Epithelial cell of esophagus (primary cell): ENCODE data around the gene OR2A5.

Source experiments
- DNase-seq: peaks from one replicate; pipeline ENCODE4 v3.0.0; 2010; ENCODE audit warnings: low read depth
- H3K4me3 ChIP-seq: 2 replicates; pipeline ENCODE4 v1.5.1; 2011; ENCODE audit warnings: mild to moderate bottlenecking, low read length, control low read depth
- TF ChIP-seq, protein P1 (sequence below): IDR thresholded peaks from 2 replicates; pipeline ENCODE4 v1.5.1; 2011; ENCODE audit warnings: low read depth, mild to moderate bottlenecking, low read length, control low read depth, inconsistent platforms; ENCODE audit not compliant: insufficient read depth; ENCODE audit errors: missing control alignments

Gene OR2A5

DNA sequence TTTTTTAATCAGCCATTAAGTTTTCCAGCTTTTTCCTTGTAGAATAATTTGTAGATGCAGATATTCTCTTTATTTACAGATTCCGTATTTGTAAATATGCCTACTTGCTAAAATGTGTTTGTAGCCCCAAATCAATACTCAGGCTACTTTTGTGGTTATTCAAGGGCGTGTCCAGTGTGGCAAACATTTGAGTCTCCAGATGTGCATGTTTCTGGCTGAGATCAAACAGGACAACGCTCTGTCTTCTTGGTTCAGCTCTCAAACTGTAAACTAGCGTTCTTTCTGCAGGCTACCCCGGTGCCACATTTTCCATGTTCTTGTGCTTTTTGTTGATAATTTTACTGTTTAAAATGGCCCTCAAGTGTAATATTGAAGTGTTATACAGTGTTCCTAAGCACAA is 16.2 kb upstream of the OR2A5 start:
- no peak for DNase-seq
- H3K4me3 ChIP-seq = no peak overlapping the region
- TF ChIP-seq, protein P1, sequence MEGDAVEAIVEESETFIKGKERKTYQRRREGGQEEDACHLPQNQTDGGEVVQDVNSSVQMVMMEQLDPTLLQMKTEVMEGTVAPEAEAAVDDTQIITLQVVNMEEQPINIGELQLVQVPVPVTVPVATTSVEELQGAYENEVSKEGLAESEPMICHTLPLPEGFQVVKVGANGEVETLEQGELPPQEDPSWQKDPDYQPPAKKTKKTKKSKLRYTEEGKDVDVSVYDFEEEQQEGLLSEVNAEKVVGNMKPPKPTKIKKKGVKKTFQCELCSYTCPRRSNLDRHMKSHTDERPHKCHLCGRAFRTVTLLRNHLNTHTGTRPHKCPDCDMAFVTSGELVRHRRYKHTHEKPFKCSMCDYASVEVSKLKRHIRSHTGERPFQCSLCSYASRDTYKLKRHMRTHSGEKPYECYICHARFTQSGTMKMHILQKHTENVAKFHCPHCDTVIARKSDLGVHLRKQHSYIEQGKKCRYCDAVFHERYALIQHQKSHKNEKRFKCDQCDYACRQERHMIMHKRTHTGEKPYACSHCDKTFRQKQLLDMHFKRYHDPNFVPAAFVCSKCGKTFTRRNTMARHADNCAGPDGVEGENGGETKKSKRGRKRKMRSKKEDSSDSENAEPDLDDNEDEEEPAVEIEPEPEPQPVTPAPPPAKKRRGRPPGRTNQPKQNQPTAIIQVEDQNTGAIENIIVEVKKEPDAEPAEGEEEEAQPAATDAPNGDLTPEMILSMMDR = no peak

DNA sequence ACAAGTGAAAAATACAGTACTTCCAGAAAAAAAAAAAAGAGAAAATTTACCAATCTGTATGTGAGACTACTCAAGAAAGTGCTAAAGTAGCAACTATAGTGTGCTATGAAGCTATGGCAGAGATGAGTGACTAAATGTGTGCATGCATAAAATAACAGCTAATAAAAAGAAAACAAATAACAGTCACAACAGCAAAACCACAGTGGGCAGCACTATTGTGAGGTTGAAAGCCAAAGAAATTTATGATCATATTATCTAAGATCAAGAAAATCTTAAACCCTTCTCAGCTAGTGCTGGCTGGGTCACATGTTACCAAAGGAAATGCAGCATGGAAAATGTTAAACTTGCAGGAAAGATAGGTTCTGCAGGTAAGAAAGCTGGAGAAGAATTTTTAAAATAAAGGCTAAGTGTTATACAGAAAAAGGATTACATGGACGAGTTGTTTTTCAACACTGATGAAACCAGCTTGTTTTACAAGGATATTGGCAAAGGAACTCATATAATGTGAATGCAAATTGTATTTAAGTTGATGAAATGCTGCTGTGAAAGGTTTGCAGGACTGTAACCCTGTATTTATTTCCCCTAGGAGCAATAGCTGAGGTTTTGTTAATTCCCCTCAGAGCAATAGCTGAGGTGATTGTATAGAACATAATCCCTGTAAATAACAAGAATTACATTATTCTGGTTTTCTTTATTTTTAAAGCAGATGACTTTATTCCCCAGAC is 15.6 kb upstream of the OR2A5 start:
- DNase-seq = no peak
- TF ChIP-seq, protein P1 = no peak
- no peak overlapping the region for H3K4me3 ChIP-seq

DNA sequence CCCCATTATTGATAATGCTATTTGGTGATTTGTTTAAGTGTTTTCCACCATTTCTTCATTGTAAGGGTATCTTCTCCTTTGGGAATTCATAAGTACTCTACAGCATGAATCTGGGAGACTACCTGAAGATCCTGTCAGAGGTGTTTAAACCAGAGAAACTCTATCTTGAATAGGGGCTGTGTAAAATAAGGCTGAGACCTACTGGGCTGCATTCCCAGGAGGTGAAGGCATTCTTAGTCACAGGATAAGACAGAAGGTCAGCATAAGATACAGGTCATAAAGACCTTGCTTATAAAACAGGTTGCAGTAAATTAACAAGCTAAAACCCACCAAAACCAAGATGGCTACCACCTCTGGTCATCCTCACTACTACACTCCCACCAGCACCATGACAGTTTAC is 13.4 kb upstream of the OR2A5 start:
- TF ChIP-seq, protein P1 = no peak
- H3K4me3 ChIP-seq = no peak overlapping the region
- peak; percentile 7 for DNase-seq

DNA sequence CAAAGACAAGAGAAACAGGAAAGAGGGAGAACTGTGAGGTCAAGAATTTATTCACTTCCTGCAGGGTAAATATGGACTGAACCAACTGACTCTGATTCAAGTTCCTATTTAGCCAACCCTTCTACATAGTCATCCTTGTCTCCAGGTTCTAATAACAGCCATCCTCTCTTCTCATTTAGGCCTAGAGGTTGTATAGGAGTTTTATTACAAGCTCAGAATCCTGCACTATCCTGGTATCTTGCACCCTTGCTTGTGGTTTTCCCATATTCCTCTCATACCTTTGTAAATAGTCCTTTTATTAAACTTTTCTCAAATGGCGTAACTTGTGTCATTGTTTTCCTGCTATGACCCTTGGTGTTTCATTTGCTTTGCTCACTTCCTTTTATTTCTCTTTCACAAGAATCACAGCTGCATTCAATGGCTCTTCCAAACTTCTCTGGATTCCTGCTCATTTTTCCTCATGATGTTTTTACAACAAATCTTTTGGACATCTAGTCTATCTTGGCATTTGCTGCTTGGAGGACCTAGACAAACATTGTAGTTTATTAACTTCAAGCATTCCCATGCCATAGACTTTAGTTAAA is 12.4 kb upstream of the OR2A5 start:
- no peak for DNase-seq
- no peak overlapping the region for H3K4me3 ChIP-seq
- TF ChIP-seq, protein P1 = no peak

GRCh38 chr7:144037414-144038035 is 11.2 kb upstream of the OR2A5 start:
- no peak overlapping the region for H3K4me3 ChIP-seq
- TF ChIP-seq, protein P1 = no peak
- no peak for DNase-seq

- no peak for DNase-seq
- TF ChIP-seq, protein P1 = no peak
- no peak overlapping the region for H3K4me3 ChIP-seq
Observed at GRCh38 chr7:144038887-144039286, 9.9 kb upstream of the OR2A5 start.

- no peak overlapping the region for H3K4me3 ChIP-seq
- TF ChIP-seq, protein P1 = no peak
- DNase-seq = no peak
Observed at GRCh38 chr7:144049491-144049890, 743 bp downstream of the OR2A5 start.
